ENCODE results near the gene PTBP3.
"Not testable (repeated sequence)": the region's sequence is repeated elsewhere in the genome, so short reads cannot be mapped to it uniquely, and the experiment has no call there.

Gene PTBP3

DNA sequence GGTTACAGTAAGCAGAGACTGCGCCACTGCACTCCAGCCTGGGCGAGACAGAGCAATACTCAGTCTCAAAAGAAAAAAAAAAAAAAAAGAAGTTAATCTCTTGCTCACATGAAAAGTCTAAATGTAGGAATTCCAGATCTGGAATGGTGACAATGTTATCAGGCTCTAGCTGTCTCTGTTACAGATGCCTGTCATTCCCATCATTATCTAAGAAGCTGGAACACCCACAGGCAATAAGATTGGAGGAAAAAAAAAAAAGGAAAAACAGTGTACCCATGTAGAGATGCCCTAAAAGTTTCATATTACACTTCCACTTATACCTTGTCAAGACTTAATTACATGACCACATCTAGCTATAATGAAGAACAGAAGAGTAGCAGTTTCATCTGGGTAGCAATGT is 38.2 kb downstream of the PTBP3 start:
- TF ChIP-seq, protein P1, sequence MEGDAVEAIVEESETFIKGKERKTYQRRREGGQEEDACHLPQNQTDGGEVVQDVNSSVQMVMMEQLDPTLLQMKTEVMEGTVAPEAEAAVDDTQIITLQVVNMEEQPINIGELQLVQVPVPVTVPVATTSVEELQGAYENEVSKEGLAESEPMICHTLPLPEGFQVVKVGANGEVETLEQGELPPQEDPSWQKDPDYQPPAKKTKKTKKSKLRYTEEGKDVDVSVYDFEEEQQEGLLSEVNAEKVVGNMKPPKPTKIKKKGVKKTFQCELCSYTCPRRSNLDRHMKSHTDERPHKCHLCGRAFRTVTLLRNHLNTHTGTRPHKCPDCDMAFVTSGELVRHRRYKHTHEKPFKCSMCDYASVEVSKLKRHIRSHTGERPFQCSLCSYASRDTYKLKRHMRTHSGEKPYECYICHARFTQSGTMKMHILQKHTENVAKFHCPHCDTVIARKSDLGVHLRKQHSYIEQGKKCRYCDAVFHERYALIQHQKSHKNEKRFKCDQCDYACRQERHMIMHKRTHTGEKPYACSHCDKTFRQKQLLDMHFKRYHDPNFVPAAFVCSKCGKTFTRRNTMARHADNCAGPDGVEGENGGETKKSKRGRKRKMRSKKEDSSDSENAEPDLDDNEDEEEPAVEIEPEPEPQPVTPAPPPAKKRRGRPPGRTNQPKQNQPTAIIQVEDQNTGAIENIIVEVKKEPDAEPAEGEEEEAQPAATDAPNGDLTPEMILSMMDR (IDR thresholded peaks at IDR 0.05; ENCODE audit: insufficient read depth, low read length, poor library complexity, severe bottlenecking) = no peak
- H3K27me3 ChIP-seq (replicated peaks; ENCODE audit: control insufficient read depth, insufficient read depth, low read length) = no peaks in the 10 kb centered on the region
- DNase-seq (ENCODE audit: extremely low read depth, insufficient read length) = no peak
- H3K36me3 ChIP-seq (ENCODE audit: control insufficient read depth, insufficient read depth, low read length) = 0 out of 2 replicates have a peak, but pooled peaks cover 1% of the 10 kb centered on the region
- H3K4me3 ChIP-seq (replicated peaks; ENCODE audit: low read depth, low read length) = no peak overlapping the region

DNA sequence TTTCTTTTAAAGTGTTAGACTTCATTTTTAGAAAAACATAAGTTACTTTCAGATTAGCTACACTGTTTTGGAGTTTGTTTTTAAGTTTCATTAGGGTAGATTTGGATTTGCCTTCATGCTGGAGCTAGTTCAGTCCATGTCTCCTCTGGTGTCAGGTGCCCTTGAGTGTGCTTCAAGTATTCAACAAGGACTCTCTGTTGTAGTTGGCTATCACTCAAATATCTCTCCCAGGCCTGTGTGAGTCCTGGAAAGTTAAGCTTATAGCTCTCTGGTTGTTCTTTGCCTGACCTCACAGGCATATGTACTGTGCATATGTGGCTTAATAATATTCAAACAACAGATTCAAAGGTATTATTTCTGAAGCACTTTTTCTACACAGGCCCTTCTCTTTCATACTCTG is 45.4 kb downstream of the PTBP3 start:
- Histone ChIP-seq H3K4me3 (replicated peaks; ENCODE audit: low read depth, low read length) (no peak overlapping the region), H3K36me3 (ENCODE audit: control insufficient read depth, insufficient read depth, low read length) (peaks cover 5% of the 10 kb centered on the region), H3K27me3 (replicated peaks; ENCODE audit: control insufficient read depth, insufficient read depth, low read length) (no peaks in the 10 kb centered on the region)
- DNase-seq (ENCODE audit: extremely low read depth, insufficient read length) = no peak
- TF ChIP-seq, protein P1 (IDR thresholded peaks at IDR 0.05; ENCODE audit: insufficient read depth, low read length, poor library complexity, severe bottlenecking) = no peak

DNA sequence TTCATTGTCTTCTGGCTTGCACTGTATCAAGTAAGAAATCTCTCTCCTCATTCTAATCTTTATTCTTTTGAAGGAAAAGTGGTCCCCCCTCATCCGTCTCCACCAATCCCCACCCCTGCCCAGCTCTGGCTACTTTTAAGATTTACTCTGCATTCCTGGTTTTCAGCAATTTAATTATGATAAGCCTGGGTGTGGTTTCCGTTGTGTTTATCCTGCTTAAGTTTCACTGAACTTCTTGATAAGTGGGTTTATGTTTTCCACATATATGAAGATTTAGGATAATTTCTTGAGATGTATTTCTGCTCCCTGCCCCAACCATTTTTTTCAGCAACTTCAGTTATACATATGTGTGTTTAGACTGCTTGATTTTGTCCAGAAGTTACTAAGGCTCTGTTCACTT is 46.5 kb downstream of the PTBP3 start:
- peaks cover 5% of the 10 kb centered on the region for H3K36me3 ChIP-seq (ENCODE audit: control insufficient read depth, insufficient read depth, low read length)
- H3K27me3 ChIP-seq (replicated peaks; ENCODE audit: control insufficient read depth, insufficient read depth, low read length) = no peaks in the 10 kb centered on the region
- no peak overlapping the region for H3K4me3 ChIP-seq (replicated peaks; ENCODE audit: low read depth, low read length)
- DNase-seq (ENCODE audit: extremely low read depth, insufficient read length) = no peak
- TF ChIP-seq, protein P1 (IDR thresholded peaks at IDR 0.05; ENCODE audit: insufficient read depth, low read length, poor library complexity, severe bottlenecking) = no peak

DNA sequence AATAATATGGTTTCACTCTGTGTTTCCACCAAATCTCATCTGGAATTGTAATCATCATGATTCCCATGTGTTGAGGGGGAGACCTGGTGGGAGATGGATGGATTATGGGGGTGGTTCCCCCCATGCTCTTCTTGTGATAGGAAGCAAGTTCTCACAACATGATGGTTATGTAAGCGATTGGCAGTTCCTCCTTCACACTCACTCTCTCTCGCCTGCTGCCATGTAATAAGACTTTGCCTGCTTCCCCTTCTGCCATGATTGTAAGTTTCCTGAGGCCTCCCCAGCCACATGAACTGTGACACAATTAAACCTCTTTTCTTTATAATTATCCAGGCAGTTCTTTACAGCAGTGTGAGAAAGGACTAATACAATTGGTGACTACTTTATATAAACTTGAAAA is 48.4 kb downstream of the PTBP3 start:
- DNase-seq (ENCODE audit: extremely low read depth, insufficient read length) = no peak
- peaks cover 5% of the 10 kb centered on the region for H3K36me3 ChIP-seq (ENCODE audit: control insufficient read depth, insufficient read depth, low read length)
- TF ChIP-seq, protein P1 (IDR thresholded peaks at IDR 0.05; ENCODE audit: insufficient read depth, low read length, poor library complexity, severe bottlenecking) = no peak
- H3K4me3 ChIP-seq (replicated peaks; ENCODE audit: low read depth, low read length) = no peak overlapping the region
- no peaks in the 10 kb centered on the region for H3K27me3 ChIP-seq (replicated peaks; ENCODE audit: control insufficient read depth, insufficient read depth, low read length)

DNA sequence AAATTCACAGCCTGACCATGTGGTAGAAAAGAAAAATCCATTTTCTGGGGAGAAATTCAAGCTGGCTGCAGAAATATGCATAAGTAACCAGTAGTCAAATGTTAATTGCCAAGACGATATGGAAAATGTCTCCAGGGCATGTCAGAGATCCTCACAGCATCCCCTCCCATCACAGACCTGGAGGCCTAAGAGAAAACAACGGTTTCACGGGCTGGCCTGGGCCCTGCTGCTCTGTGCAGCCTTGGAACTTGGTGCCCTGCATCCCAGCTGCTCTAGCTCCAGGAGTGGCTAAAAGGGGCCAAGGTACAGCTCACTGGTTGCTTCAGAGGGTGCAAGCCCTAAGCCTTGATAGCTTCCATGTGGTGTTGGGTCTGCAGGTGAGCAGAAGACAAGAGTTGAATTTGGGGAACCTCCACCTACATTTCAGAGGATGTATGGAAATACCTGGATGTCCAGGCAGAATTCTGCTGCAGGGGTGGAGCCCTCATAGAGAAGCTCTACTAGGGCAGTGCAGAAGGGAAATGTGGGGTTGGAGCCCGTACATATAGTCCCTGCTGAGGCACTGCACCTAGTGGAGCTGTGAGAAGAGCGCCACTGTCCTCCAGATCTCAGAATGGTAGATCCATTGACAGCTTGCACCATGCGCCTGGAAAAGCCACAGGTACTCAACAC is 49.7 kb downstream of the PTBP3 start:
- Histone ChIP-seq H3K27me3 (replicated peaks; ENCODE audit: control insufficient read depth, insufficient read depth, low read length) (no peaks in the 10 kb centered on the region), H3K4me3 (replicated peaks; ENCODE audit: low read depth, low read length) (no peak overlapping the region), H3K36me3 (ENCODE audit: control insufficient read depth, insufficient read depth, low read length) (peaks cover 5% of the 10 kb centered on the region)
- TF ChIP-seq, protein P1 (IDR thresholded peaks at IDR 0.05; ENCODE audit: insufficient read depth, low read length, poor library complexity, severe bottlenecking) = no peak
- DNase-seq (ENCODE audit: extremely low read depth, insufficient read length) = no peak

DNA sequence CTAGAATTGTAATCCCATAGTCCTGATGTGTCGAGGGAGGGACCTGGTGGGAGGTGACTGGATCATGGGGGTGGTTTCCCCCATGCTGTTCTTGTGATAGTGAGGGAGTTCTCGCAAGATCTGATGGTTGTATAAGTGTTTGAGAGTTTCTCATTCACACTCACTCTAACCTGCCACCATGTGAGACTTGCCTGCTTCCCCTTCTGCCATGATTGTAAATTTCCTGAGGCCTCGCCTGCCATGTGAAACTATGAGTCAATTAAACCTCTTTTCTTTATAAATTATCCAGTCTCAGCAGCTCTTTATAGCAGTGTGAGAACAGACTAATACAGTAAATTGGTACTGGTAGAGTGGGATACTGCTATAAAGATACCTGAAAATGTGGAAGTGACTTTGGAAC is 50.6 kb downstream of the PTBP3 start:
- not testable (repeated sequence) for H3K27me3 ChIP-seq (replicated peaks; ENCODE audit: control insufficient read depth, insufficient read depth, low read length); H3K4me3 ChIP-seq (replicated peaks; ENCODE audit: low read depth, low read length); DNase-seq (ENCODE audit: extremely low read depth, insufficient read length); H3K36me3 ChIP-seq (ENCODE audit: control insufficient read depth, insufficient read depth, low read length)

Measured in GM06990 (cell line).